ENCODE measurements around the gene HCN1. TPM values are rescaled to one million over a fixed set of nuclear protein-coding genes. Genes with fewer than 3 reads are reported as not detected.

HCN1 gene
- total and polyA plus RNA-seq, 2 of the 8 experiments (the other 6 are each of a cell fraction or from before 2014, with no cell fraction given): 1.1 to 6.7 TPM

DNA sequence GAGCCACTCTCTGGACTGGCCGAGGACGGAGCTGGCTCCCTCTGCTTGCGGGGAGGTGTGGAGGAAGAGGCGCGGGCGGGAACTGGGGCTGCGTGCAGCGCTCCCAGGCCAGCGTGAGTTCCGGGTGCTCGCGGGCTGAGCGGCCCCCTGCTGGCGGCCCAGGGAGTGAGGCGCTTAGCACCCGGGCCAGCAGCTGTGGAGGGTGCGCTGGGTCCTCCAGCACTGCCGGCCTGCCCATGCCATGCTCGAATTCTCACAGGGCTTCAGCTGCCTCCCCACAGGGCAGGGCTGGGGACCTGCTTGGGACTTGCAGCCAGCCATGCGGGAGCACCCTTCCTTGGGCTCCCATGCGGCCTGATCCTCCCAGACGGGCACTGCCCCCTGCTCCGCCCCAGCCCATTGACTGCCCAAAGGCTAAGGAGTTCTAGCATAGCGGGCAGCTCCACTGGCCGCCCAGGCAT is 470.6 kb downstream of the HCN1 start:
- Histone ChIP-seq H2BK15ac (ENCODE audit: low read length) (no peak overlapping the region), H2BK5ac (ENCODE audit: low read depth, low read length) (no peak overlapping the region), H3K23ac (ENCODE audit: insufficient read length) (no peak overlapping the region), H3K9ac (replicated peaks in 1 of 4; ENCODE audit: extremely low read depth in 1 of 4, low read depth in 3 of 4, low read length in 3 of 4) (no peak overlapping the region), H4K91ac (replicated peaks; ENCODE audit: insufficient read length, low read length) (no peak overlapping the region), H2AFZ (ENCODE audit: low read length) (no peak overlapping the region), H3K18ac (ENCODE audit: extremely low read depth, low read length) (no peak overlapping the region), H4K5ac (ENCODE audit: insufficient read length, low read depth, low read length) (no peak overlapping the region), H3K4me1 (replicated peaks in 1 of 4; ENCODE audit: control insufficient read depth in 3 of 4, insufficient read depth in 4 of 4, low read length in 3 of 4) (no peaks in the 10 kb centered on the region), H3K23me2 (ENCODE audit: low read depth, low read length) (no peaks in the 10 kb centered on the region), H2BK120ac (replicated peaks; ENCODE audit: low read depth, low read length) (no peak overlapping the region), H2BK12ac (ENCODE audit: low read depth, low read length) (no peak overlapping the region; the same call in 1 of the 2 replicates), H3K56ac (replicated peaks; ENCODE audit: insufficient read length, low read depth, low read length) (no peak overlapping the region), H4K20me1 (replicated peaks in 1 of 2; ENCODE audit: control insufficient read depth in 1 of 2, insufficient read depth in 2 of 2, low read length in 2 of 2) (no peaks in the 10 kb centered on the region), H3K79me1 (ENCODE audit: low read depth, low read length) (no peaks in the 10 kb centered on the region), H4K8ac (ENCODE audit: extremely low read depth, insufficient read depth, low read length) (no peak overlapping the region), H3K27ac (ENCODE audit: low read depth, low read length) (no peak overlapping the region), H3K79me2 (ENCODE audit: control insufficient read depth in 1 of 2, insufficient read depth in 2 of 2, low read length in 2 of 2) (no peaks in the 10 kb centered on the region), H3K4me3 (ENCODE audit: extremely low read depth in 1 of 4, insufficient read depth in 2 of 4, low read depth in 3 of 4, low read length in 4 of 4) (no peak overlapping the region), H3K4ac (replicated peaks; ENCODE audit: insufficient read length, low read depth, low read length) (no peak overlapping the region), H3K9me3 (ENCODE audit: insufficient read depth in 2 of 2, low read depth in 1 of 2, low read length in 1 of 2) (peaks cover 0 to 10% of the 10 kb centered on the region in 2 experiments; a peak in 2 of 4 replicates), H3K36me3 (ENCODE audit: control insufficient read depth in 2 of 4, insufficient read depth in 4 of 4, low read length in 3 of 4) (0 out of 8 replicates have a peak, but pooled peaks cover 0 to 4% (median 0%) of the 10 kb centered on the region in 4 experiments), H2AK5ac (ENCODE audit: low read depth, low read length) (no peak overlapping the region), H3K27me3 (replicated peaks in 1 of 4; ENCODE audit: control insufficient read depth in 3 of 4, extremely low read depth in 1 of 4, insufficient read depth in 3 of 4, low read length in 3 of 4) (no peaks in the 10 kb centered on the region), H3K14ac (ENCODE audit: insufficient read length) (no peak overlapping the region), H2BK20ac (ENCODE audit: low read length) (no peak overlapping the region), H3K4me2 (ENCODE audit: insufficient read depth in 1 of 2, low read depth in 2 of 2, low read length in 2 of 2) (no peak overlapping the region)
- WGBS, 2 experiments (ENCODE audit: extremely low coverage in 1 of 2, insufficient coverage in 1 of 2, insufficient read length in 1 of 2, insufficient replicate concordance in 2 of 2, low coverage in 1 of 2, low lambda C conversion rate in 2 of 2, missing lambda C conversion rate in 1 of 2): 92% methylated on average over 21 of the region's 25 CpGs; no CpG with 5 or more reads in 1 of the 2 experiments
- CTCF ChIA-PET (ENCODE audit: partially characterized antibody): interaction anchor here (0.6 to 1.4 kb wide), 3 partner anchors 45 to 1213 kb away, joined by 3 to 4 read pairs (median 3); no protein-coding TSS in a partner anchor
- no peak for DNase-seq (ENCODE audit: low read depth in 1 of 2, low spot score in 2 of 2)
- FAIRE-seq: no peak
- POLR2A ChIA-PET (ENCODE audit: partially characterized antibody): no interaction called here
- TF ChIP-seq SP1 (IDR thresholded peaks at IDR 0.05; ENCODE audit: low read depth, low read length) (no peak), E2F6 (IDR thresholded peaks at IDR 0.05) (0 out of 2 replicates have a peak, but pooled peaks have one; percentile 25), SRF (IDR thresholded peaks at IDR 0.05; ENCODE audit: low read depth, low read length) (no peak), RXRA (IDR thresholded peaks at IDR 0.05; ENCODE audit: insufficient read depth, low read depth, low read length) (no peak), CBX5 (IDR thresholded peaks at IDR 0.05; ENCODE audit: low read depth, low read length) (no peak), RAD21 (IDR thresholded peaks at IDR 0.05 in 1 of 2, conservative IDR thresholded peaks at IDR 0.05 in 1 of 2; ENCODE audit: low read depth in 2 of 2, low read length in 2 of 2) (peak; percentile 21 to 31; a peak in 3 of 4 replicates), RFX5 (IDR thresholded peaks at IDR 0.05; ENCODE audit: borderline replicate concordance, low read depth, low read length) (no peak), USF2 (IDR thresholded peaks at IDR 0.05; ENCODE audit: low read length) (no peak), SAP30 (IDR thresholded peaks at IDR 0.05; ENCODE audit: insufficient read depth, insufficient replicate concordance, low read length) (no peak), NANOG (IDR thresholded peaks at IDR 0.05; ENCODE audit: insufficient read depth, low read depth, low read length, poor library complexity, severe bottlenecking) (no peak), JUND (IDR thresholded peaks at IDR 0.05; ENCODE audit: low read length) (no peak)

All from H1 (cell line).